Ovary (tissue), 3 donors: Measurements from ENCODE around the gene ZNF169.
"Not testable (repeated sequence)": the region's sequence is repeated elsewhere in the genome, so short reads cannot be mapped to it uniquely, and the experiment has no call there.

Experiments
- EP300 ChIP-seq: sonication (generic); formaldehyde crosslinking; IDR thresholded peaks from one replicate; pipeline ENCODE4 v1.6.1; 2017; ENCODE audit warnings: antibody characterized with exemption
- POLR2A ChIP-seq: fragments of 450-650 bp; IDR thresholded peaks from one replicate; pipeline ENCODE4 v1.6.1; 2017; ENCODE audit warnings: antibody characterized with exemption, mild to moderate bottlenecking, moderate library complexity
- TF ChIP-seq, protein P1 (sequence below), 3 donors: fragments of 450-650 bp in 2 of 3; fragments of 200-600 bp in 1 of 3; IDR thresholded peaks; one replicate each; pipeline versions ENCODE4 v1.5.1 to v1.8.0; 2016 to 2022; ENCODE audit warnings: antibody characterized with exemption in 3 of 3, mild to moderate bottlenecking in 1 of 3
- donor health status: DM: no; HTN: no; CAD: no.

GRCh38 chr9:94315034-94315984, 56.2 kb downstream of the ZNF169 start:
- TF ChIP-seq POLR2A, EP300: not testable (repeated sequence)
- TF ChIP-seq, protein P1, sequence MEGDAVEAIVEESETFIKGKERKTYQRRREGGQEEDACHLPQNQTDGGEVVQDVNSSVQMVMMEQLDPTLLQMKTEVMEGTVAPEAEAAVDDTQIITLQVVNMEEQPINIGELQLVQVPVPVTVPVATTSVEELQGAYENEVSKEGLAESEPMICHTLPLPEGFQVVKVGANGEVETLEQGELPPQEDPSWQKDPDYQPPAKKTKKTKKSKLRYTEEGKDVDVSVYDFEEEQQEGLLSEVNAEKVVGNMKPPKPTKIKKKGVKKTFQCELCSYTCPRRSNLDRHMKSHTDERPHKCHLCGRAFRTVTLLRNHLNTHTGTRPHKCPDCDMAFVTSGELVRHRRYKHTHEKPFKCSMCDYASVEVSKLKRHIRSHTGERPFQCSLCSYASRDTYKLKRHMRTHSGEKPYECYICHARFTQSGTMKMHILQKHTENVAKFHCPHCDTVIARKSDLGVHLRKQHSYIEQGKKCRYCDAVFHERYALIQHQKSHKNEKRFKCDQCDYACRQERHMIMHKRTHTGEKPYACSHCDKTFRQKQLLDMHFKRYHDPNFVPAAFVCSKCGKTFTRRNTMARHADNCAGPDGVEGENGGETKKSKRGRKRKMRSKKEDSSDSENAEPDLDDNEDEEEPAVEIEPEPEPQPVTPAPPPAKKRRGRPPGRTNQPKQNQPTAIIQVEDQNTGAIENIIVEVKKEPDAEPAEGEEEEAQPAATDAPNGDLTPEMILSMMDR (IDR thresholded peaks at IDR 0.05), result not testable (repeated sequence)
